H1 (cell line): ENCODE data around the gene RLBP1. TPM values are rescaled to one million over a fixed set of nuclear protein-coding genes. Genes with fewer than 3 reads are reported as not detected.

ENCODE experiments used
- CTCF ChIA-PET: fragments of 300-600 bp; sonication (Branson Sonifier 250); formaldehyde crosslinking; loops from one replicate; lab custom pipeline; 2021; ENCODE audit not compliant: partially characterized antibody; lab: Charles Lee
- POLR2A ChIA-PET: fragments of 300-600 bp; sonication (Branson Sonifier 250); formaldehyde crosslinking; loops from one replicate; lab custom pipeline; 2021; ENCODE audit warnings: inconsistent platforms; ENCODE audit not compliant: partially characterized antibody; lab: Charles Lee
- DNase-seq, 2 experiments: peaks; one replicate each; pipeline versions ENCODE4 v3.0.0 to v3.0.0-alpha.2; 2010 to 2022; ENCODE audit warnings: low spot score in 2 of 2, low read depth in 1 of 2, mixed read lengths in 1 of 2
- FAIRE-seq: peaks from 2 replicates; lab custom pipeline; 2011; peaks lifted over from hg19 to GRCh38; lab: Jason Lieb, UNC
- H2AFZ ChIP-seq: 2 replicates; pipeline ENCODE4 v1.8.1; 2012; ENCODE audit warnings: low read length, inconsistent platforms
- H2AK5ac ChIP-seq: 2 replicates; pipeline ENCODE4 v1.6.1; 2013; ENCODE audit warnings: low read depth, low read length
- H2BK120ac ChIP-seq: replicated peaks from 2 replicates; pipeline ENCODE3; 2013; ENCODE audit warnings: low read depth, low read length, inconsistent platforms
- H2BK12ac ChIP-seq: 2 replicates; pipeline ENCODE4 v1.6.1; 2013; ENCODE audit warnings: low read depth, low read length
- H2BK15ac ChIP-seq: 2 replicates; pipeline ENCODE4 v1.6.1; 2013; ENCODE audit warnings: low read length
- H2BK20ac ChIP-seq: 2 replicates; pipeline ENCODE4 v1.6.1; 2013; ENCODE audit warnings: low read length
- H2BK5ac ChIP-seq: 2 replicates; pipeline ENCODE4 v1.6.1; 2013; ENCODE audit warnings: low read depth, low read length
- H3K14ac ChIP-seq: 2 replicates; pipeline ENCODE4 v1.6.1; 2013; ENCODE audit warnings: inconsistent platforms; ENCODE audit not compliant: insufficient read length
- H3K18ac ChIP-seq: 2 replicates; pipeline ENCODE4 v1.6.1; 2013; ENCODE audit warnings: low read length; ENCODE audit errors: extremely low read depth
- H3K23ac ChIP-seq: 2 replicates; pipeline ENCODE4 v1.6.1; 2013; ENCODE audit warnings: inconsistent platforms; ENCODE audit not compliant: insufficient read length
- H3K23me2 ChIP-seq: 2 replicates; pipeline ENCODE4 v1.6.1; 2013; ENCODE audit warnings: low read depth, low read length
- H3K27ac ChIP-seq: 2 replicates; pipeline ENCODE4 v1.6.1; 2011; ENCODE audit warnings: low read depth, low read length, inconsistent platforms
- H3K27me3 ChIP-seq, 4 experiments: replicated peaks in 1 of 4; 1 replicate in 1 of 4; 2 replicates in 3 of 4; pipeline versions ENCODE4 v1.6.1 to v1.8.1; 2011 to 2013; ENCODE audit warnings: low read length in 3 of 4, mild to moderate bottlenecking in 3 of 4, inconsistent platforms in 2 of 4, mixed read lengths in 2 of 4, moderate library complexity in 1 of 4; ENCODE audit not compliant: control insufficient read depth in 3 of 4, insufficient read depth in 3 of 4; ENCODE audit errors: extremely low read depth in 1 of 4
- H3K36me3 ChIP-seq, 4 experiments: 2 replicates each; pipeline versions ENCODE4 v1.6.1 to v1.8.1; 2011 to 2013; ENCODE audit warnings: mild to moderate bottlenecking in 4 of 4, low read length in 3 of 4, moderate library complexity in 2 of 4, control low read depth in 1 of 4, inconsistent platforms in 1 of 4; ENCODE audit not compliant: insufficient read depth in 4 of 4, control insufficient read depth in 2 of 4
- H3K4ac ChIP-seq: replicated peaks from 2 replicates; pipeline ENCODE3; 2013; ENCODE audit warnings: low read length, low read depth, mixed read lengths, inconsistent platforms; ENCODE audit not compliant: insufficient read length
- H3K4me1 ChIP-seq, 4 experiments: replicated peaks in 1 of 4; 1 replicate in 1 of 4; 2 replicates in 3 of 4; pipeline versions ENCODE4 v1.6.1 to v1.8.1; 2011 to 2013; ENCODE audit warnings: low read length in 3 of 4, inconsistent platforms in 2 of 4, mixed read lengths in 1 of 4; ENCODE audit not compliant: insufficient read depth in 4 of 4, control insufficient read depth in 3 of 4
- H3K4me2 ChIP-seq, 2 experiments: 2 replicates each; pipeline versions ENCODE4 v1.6.1 to v1.8.1; 2011 to 2013; ENCODE audit warnings: low read depth in 2 of 2, low read length in 2 of 2, control low read depth in 1 of 2, inconsistent platforms in 1 of 2, mild to moderate bottlenecking in 1 of 2; ENCODE audit not compliant: insufficient read depth in 1 of 2
- H3K4me3 ChIP-seq, 4 experiments: fragments of 200-600, 300-600 bp in 1 of 4; sonication (generic), shearing (Covaris generic), sonication (Bioruptor Twin) in 1 of 4; 2 replicates each; pipeline versions ENCODE4 v1.5.1 to v1.8.1; 2011 to 2016; ENCODE audit warnings: low read length in 4 of 4, low read depth in 3 of 4, control low read depth in 2 of 4, inconsistent platforms in 2 of 4, mild to moderate bottlenecking in 2 of 4, mixed read lengths in 1 of 4, moderate library complexity in 1 of 4; ENCODE audit not compliant: insufficient read depth in 2 of 4; ENCODE audit errors: extremely low read depth in 1 of 4
- H3K56ac ChIP-seq: replicated peaks from 2 replicates; pipeline ENCODE3; 2013; ENCODE audit warnings: low read depth, mild to moderate bottlenecking, mixed read lengths, low read length, inconsistent platforms; ENCODE audit not compliant: insufficient read length
- H3K79me1 ChIP-seq: 2 replicates; pipeline ENCODE4 v1.6.1; 2013; ENCODE audit warnings: low read depth, low read length, control low read depth
- H3K79me2 ChIP-seq, 2 experiments: 2 replicates each; pipeline versions ENCODE4 v1.6.1 to v1.8.1; 2012 to 2013; ENCODE audit warnings: low read length in 2 of 2, mild to moderate bottlenecking in 2 of 2, inconsistent platforms in 1 of 2; ENCODE audit not compliant: insufficient read depth in 2 of 2, control insufficient read depth in 1 of 2
- H3K9ac ChIP-seq, 4 experiments: replicated peaks in 1 of 4; 1 replicate in 1 of 4; 2 replicates in 3 of 4; pipeline versions ENCODE4 v1.6.1 to v1.8.1; 2011 to 2013; ENCODE audit warnings: low read depth in 3 of 4, low read length in 3 of 4, control low read depth in 2 of 4, mild to moderate bottlenecking in 2 of 4, moderate library complexity in 2 of 4, inconsistent platforms in 1 of 4; ENCODE audit errors: extremely low read depth in 1 of 4
- H3K9me3 ChIP-seq, 2 experiments: 2 replicates each; pipeline versions ENCODE4 v1.6.1 to v1.8.1; 2012 to 2013; ENCODE audit warnings: mild to moderate bottlenecking in 2 of 2, moderate library complexity in 2 of 2, control low read depth in 1 of 2, inconsistent platforms in 1 of 2, low read depth in 1 of 2, low read length in 1 of 2, mixed read lengths in 1 of 2; ENCODE audit not compliant: insufficient read depth in 2 of 2
- H4K20me1 ChIP-seq, 2 experiments: replicated peaks in 1 of 2; 2 replicates each; pipeline versions ENCODE3 to v1.8.1; 2011 to 2013; ENCODE audit warnings: inconsistent platforms in 2 of 2, low read length in 2 of 2, mild to moderate bottlenecking in 1 of 2; ENCODE audit not compliant: insufficient read depth in 2 of 2, control insufficient read depth in 1 of 2
- H4K5ac ChIP-seq: 2 replicates; pipeline ENCODE4 v1.6.1; 2013; ENCODE audit warnings: low read length, low read depth, mixed read lengths, inconsistent platforms; ENCODE audit not compliant: insufficient read length
- H4K8ac ChIP-seq: 2 replicates; pipeline ENCODE4 v1.8.0; 2013; ENCODE audit warnings: mild to moderate bottlenecking, moderate library complexity, low read length, inconsistent platforms; ENCODE audit not compliant: insufficient read depth; ENCODE audit errors: extremely low read depth
- H4K91ac ChIP-seq: replicated peaks from 2 replicates; pipeline ENCODE3; 2013; ENCODE audit warnings: low read length, mixed read lengths, inconsistent platforms; ENCODE audit not compliant: insufficient read length
- CREB1 ChIP-seq: IDR thresholded peaks from 2 replicates; pipeline ENCODE4 v1.6.1; 2012; ENCODE audit warnings: inconsistent platforms
- MAX ChIP-seq: IDR thresholded peaks from 2 replicates; pipeline ENCODE4 v1.6.1; 2012; ENCODE audit warnings: inconsistent platforms
- RAD21 ChIP-seq, 2 experiments: IDR thresholded peaks in 1 of 2; conservative IDR thresholded peaks in 1 of 2; 2 replicates each; pipeline ENCODE4 v1.6.1; 2011; ENCODE audit warnings: low read depth in 2 of 2, low read length in 2 of 2, improper control_type of control experiment in 1 of 2, inconsistent platforms in 1 of 2, mild to moderate bottlenecking in 1 of 2, moderate library complexity in 1 of 2
- SRF ChIP-seq: IDR thresholded peaks from 2 replicates; pipeline ENCODE4 v1.6.1; 2011; ENCODE audit warnings: mild to moderate bottlenecking, low read depth, low read length, moderate library complexity
- TAF7 ChIP-seq: optimal IDR thresholded peaks from 2 replicates; pipeline ENCODE3; 2011; ENCODE audit warnings: low read depth, mild to moderate bottlenecking, inconsistent platforms, low read length, moderate library complexity, borderline replicate concordance
- WGBS, 2 experiments: shearing (Covaris generic) in 1 of 2; methylation state at CpG; one replicate each; pipeline versions ENCODE4 v1.1.6 to v1.1.7; 2013 to 2015; ENCODE audit warnings: low lambda C conversion rate in 2 of 2, mixed read lengths in 2 of 2, inconsistent platforms in 1 of 2, low coverage in 1 of 2, missing lambda C conversion rate in 1 of 2; ENCODE audit not compliant: insufficient replicate concordance in 2 of 2, insufficient coverage in 1 of 2, insufficient read length in 1 of 2; ENCODE audit errors: extremely low coverage in 1 of 2, missing lambda C conversion rate in 1 of 2; 5-methylcytosine and 5-hydroxymethylcytosine counted together
- polyA plus RNA-seq, 7 experiments: library from polyadenylated mRNA; depleted of rRNA in 3 of 7; stranded (reverse) in 5 of 7; unstranded in 2 of 7; fragments of >200 nt in 5 of 7; fragments of 200-250 nt in 2 of 7; gene quantifications; 1 replicate in 5 of 7; 2 replicates in 1 of 7; 4 replicates in 1 of 7; pipeline versions ENCODE4 v1.2.1 to v1.2.3, GENCODE V29; 2011 to 2013; ENCODE audit warnings: missing spikeins in 2 of 7, mixed read lengths in 2 of 7
- total RNA-seq: library from RNA; stranded (reverse); fragmentation: NEBNext Ultra II Directional; extraction: Animal tissue kit (Norgen Biotek cat#: 25700); gene quantifications from 2 replicates; pipeline ENCODE4 v1.2.1, GENCODE V29; 2021
- TF ChIP-seq, protein P1 (sequence below), 3 experiments: IDR thresholded peaks; 1 replicate in 2 of 3; 2 replicates in 1 of 3; pipeline versions ENCODE4 v1.5.1 to v1.6.1; 2011; ENCODE audit warnings: low read length in 3 of 3, mild to moderate bottlenecking in 3 of 3, inconsistent platforms in 2 of 3, low read depth in 1 of 3, moderate library complexity in 1 of 3; ENCODE audit not compliant: insufficient read depth in 1 of 3; ENCODE audit errors: control extremely low read depth in 1 of 3

Gene RLBP1
- total and polyA plus RNA-seq, 2 of the 8 experiments (the other 6 are each of a cell fraction or from before 2014, with no cell fraction given), result 0.05 TPM; not detected in 1

DNA sequence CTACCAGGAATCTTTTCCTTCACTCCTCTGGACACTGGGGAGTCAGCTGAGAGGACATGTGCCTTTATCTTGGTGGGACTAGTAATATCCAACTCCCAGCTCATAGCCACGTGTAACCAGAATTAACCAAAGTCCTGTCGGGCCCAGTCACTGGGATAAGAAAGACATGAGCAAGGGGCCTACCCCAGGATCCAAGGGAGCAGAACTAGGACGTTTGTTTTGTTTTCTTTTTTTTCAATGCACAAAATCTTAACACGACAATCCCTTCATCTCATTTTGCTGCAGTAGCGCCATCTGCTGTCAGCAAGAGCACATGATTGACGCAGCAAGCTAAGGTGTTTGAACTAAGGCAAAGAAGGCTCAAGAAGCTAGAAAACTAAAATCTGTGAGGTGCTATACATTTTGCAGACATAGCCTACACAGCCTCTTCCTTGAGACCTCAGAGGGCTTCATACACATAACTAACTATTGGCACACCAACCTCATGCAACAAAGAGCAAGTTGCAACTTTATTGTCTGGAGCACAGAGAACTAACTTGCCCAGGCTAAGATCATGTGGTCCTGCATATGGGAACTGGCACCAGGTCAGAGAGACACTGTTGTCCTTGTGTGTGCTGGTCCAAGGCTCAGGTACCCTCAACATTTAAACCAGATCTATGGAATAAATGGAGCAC, 43.6 kb downstream of the RLBP1 start:
- ChIA-PET POLR2A (interaction anchor here (1.2 to 1.8 kb wide), 2 partner anchors 10 to 21 kb away, joined by 4 read pairs; no protein-coding TSS in a partner anchor), CTCF (interaction anchor here (0.6 to 10.5 kb wide), 46 partner anchors 8 to 514 kb away, joined by 3 to 198 read pairs (median 4); no protein-coding TSS in a partner anchor)
- Histone ChIP-seq H3K4me3 (no peak overlapping the region), H2BK5ac (no peak overlapping the region), H2AK5ac (no peak overlapping the region), H3K79me1 (no peaks in the 10 kb centered on the region), H3K79me2 (no peaks in the 10 kb centered on the region), H2AFZ (no peak overlapping the region), H3K14ac (no peak overlapping the region), H3K27ac (no peak overlapping the region), H3K9me3 (no peaks in the 10 kb centered on the region), H3K27me3 (no peaks in the 10 kb centered on the region), H3K4me1 (no peaks in the 10 kb centered on the region), H4K91ac (no peak overlapping the region), H3K18ac (no peak overlapping the region), H4K20me1 (no peaks in the 10 kb centered on the region), H2BK120ac (no peak overlapping the region), H4K5ac (no peak overlapping the region), H3K23ac (no peak overlapping the region), H4K8ac (no peak overlapping the region), H3K23me2 (no peaks in the 10 kb centered on the region; the same call in 1 of the 2 replicates), H3K4ac (no peak overlapping the region), H3K56ac (no peak overlapping the region), H2BK15ac (no peak overlapping the region), H2BK12ac (no peak overlapping the region), H3K36me3 (peaks cover 0 to 3% (median 0%) of the 10 kb centered on the region in 4 experiments; a peak in 1 of 8 replicates), H3K9ac (no peak overlapping the region), H2BK20ac (no peak overlapping the region), H3K4me2 (no peak overlapping the region)
- TF ChIP-seq MAX (peak; percentile 21; the same call in 1 of the 2 replicates), CREB1 (peak; percentile 41; the same call in 1 of the 2 replicates), SRF (no peak), RAD21 (IDR thresholded peaks at IDR 0.05 in 1 of 2, conservative IDR thresholded peaks at IDR 0.05 in 1 of 2; ENCODE audit: low read depth in 2 of 2, low read length in 2 of 2) (peak; percentile 86), TAF7 (no peak)
- TF ChIP-seq, protein P1, sequence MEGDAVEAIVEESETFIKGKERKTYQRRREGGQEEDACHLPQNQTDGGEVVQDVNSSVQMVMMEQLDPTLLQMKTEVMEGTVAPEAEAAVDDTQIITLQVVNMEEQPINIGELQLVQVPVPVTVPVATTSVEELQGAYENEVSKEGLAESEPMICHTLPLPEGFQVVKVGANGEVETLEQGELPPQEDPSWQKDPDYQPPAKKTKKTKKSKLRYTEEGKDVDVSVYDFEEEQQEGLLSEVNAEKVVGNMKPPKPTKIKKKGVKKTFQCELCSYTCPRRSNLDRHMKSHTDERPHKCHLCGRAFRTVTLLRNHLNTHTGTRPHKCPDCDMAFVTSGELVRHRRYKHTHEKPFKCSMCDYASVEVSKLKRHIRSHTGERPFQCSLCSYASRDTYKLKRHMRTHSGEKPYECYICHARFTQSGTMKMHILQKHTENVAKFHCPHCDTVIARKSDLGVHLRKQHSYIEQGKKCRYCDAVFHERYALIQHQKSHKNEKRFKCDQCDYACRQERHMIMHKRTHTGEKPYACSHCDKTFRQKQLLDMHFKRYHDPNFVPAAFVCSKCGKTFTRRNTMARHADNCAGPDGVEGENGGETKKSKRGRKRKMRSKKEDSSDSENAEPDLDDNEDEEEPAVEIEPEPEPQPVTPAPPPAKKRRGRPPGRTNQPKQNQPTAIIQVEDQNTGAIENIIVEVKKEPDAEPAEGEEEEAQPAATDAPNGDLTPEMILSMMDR (IDR thresholded peaks at IDR 0.05; ENCODE audit: control extremely low read depth in 1 of 3, insufficient read depth in 1 of 3, low read depth in 1 of 3, low read length in 3 of 3), result peak; percentile 41 to 90 (median 83)
- DNase-seq (peak in 1 of 2 experiments; percentile 63), FAIRE-seq (peak; percentile 77)
- 21% methylated on average over 6 of the region's 6 CpGs; no CpG with 5 or more reads in 1 of the 2 experiments for WGBS, 2 experiments
